DND-41 (cell line): ENCODE data around the gene APMAP.

ENCODE experiments used
- ATAC-seq: fragments of 200-7000 bp; cut with Tn5 transposase; 3 replicates; pipeline ENCODE4 v1.9.1; 2021; ENCODE audit warnings: low read depth; ENCODE audit not compliant: insufficient read depth
- DNase-seq: peaks from one replicate; pipeline ENCODE4 v3.0.0-alpha.2; 2020
- H2AFZ ChIP-seq: 2 replicates; pipeline ENCODE4 v1.6.0; 2012; ENCODE audit warnings: low read depth, low read length
- H3K27ac ChIP-seq: 2 replicates; pipeline ENCODE4 v1.5.1; 2012; ENCODE audit warnings: low read length, inconsistent platforms
- H3K27me3 ChIP-seq: fragments of 200-600 bp; sonication (generic); 2 replicates; pipeline ENCODE4 v1.6.0; 2012; ENCODE audit warnings: low read length, mild to moderate bottlenecking, inconsistent platforms; ENCODE audit not compliant: insufficient read depth, poor library complexity
- H3K36me3 ChIP-seq: 2 replicates; pipeline ENCODE4 v1.5.1; 2012; ENCODE audit warnings: low read length, inconsistent platforms; ENCODE audit not compliant: insufficient read depth
- H3K4me1 ChIP-seq: 2 replicates; pipeline ENCODE4 v1.5.1; 2012; ENCODE audit warnings: mild to moderate bottlenecking, low read length; ENCODE audit not compliant: insufficient read depth
- H3K4me2 ChIP-seq: 2 replicates; pipeline ENCODE4 v1.6.0; 2012; ENCODE audit warnings: mild to moderate bottlenecking, moderate library complexity, low read length, inconsistent platforms; ENCODE audit not compliant: insufficient read depth
- H3K4me3 ChIP-seq, 2 experiments: fragments of 200-600 bp in 1 of 2; shearing (Covaris generic) in 1 of 2; 2 replicates each; pipeline ENCODE4 v1.5.1; 2012 to 2016; ENCODE audit warnings: inconsistent platforms in 2 of 2, low read length in 2 of 2, mild to moderate bottlenecking in 2 of 2, low read depth in 1 of 2, moderate library complexity in 1 of 2
- H3K79me2 ChIP-seq: 2 replicates; pipeline ENCODE4 v1.6.0; 2012; ENCODE audit warnings: low read length, inconsistent platforms; ENCODE audit not compliant: insufficient read depth
- H3K9ac ChIP-seq: 2 replicates; pipeline ENCODE4 v1.6.0; 2012; ENCODE audit warnings: low read depth, mild to moderate bottlenecking, inconsistent platforms, low read length, moderate library complexity
- H3K9me3 ChIP-seq: 2 replicates; pipeline ENCODE4 v1.5.1; 2012; ENCODE audit warnings: low read length, moderate library complexity, mild to moderate bottlenecking, inconsistent platforms; ENCODE audit not compliant: insufficient read depth, severe bottlenecking
- H4K20me1 ChIP-seq: 2 replicates; pipeline ENCODE4 v1.6.0; 2012; ENCODE audit warnings: low read length; ENCODE audit not compliant: insufficient read depth
- EZH2 ChIP-seq: IDR thresholded peaks from 3 replicates; pipeline ENCODE4 v1.6.1; 2012; ENCODE audit warnings: borderline replicate concordance, low read depth, mild to moderate bottlenecking, moderate library complexity, low read length, inconsistent platforms; ENCODE audit not compliant: severe bottlenecking
- TF ChIP-seq, protein P1 (sequence below): IDR thresholded peaks from 2 replicates; pipeline ENCODE4 v1.5.1; 2012; ENCODE audit warnings: borderline replicate concordance, low read length, moderate library complexity, mild to moderate bottlenecking; ENCODE audit not compliant: poor library complexity, severe bottlenecking; ENCODE audit errors: extremely low read depth

APMAP gene

DNA sequence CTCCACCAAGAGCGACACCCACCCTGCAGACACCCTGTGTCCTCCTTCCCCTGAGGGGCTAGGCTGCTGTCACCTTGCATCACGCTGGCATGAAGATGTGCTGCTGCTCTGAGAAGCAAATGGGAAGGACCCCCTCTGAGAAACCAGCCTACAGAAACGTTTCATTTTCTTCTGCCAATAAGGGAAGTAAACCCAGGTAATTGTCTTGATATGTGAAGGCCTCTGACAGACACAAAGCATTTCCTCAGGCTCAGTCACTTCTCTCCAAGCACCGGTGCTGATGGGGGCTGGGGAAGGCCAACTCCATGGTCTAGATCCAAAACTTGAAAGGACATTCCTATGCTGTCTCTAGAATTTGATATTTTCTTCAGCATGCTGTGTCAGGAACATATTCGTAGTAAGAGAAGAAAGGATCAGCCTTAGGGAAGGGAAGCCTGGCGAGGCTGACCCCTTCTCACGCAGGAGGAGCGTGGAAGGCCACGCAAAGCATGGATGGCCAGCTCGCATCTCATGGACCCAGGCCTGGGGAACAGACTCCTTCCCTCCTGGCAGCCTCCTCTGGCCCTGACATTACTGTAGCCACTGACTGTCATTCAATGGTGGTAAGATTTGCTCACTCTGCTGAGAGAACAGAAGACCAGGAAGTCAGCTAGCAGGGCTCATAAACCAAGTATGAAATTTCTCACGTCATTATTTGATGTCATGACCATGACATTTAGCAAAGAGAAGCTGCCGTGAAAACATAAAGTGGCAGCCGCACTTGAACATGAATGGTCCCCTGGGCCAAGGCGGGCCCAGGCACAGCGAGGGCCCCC lies 44.9 kb upstream of the APMAP start:
- Histone ChIP-seq H3K79me2 (peaks cover 65% of the 10 kb centered on the region), H3K36me3 (peaks cover 28% of the 10 kb centered on the region), H3K4me3 (no peak overlapping the region), H2AFZ (no peak overlapping the region), H3K4me2 (no peak overlapping the region; the same call in 1 of the 2 replicates), H3K27ac (peak overlapping the region; percentile 59), H3K4me1 (peaks cover 41% of the 10 kb centered on the region), H3K27me3 (no peaks in the 10 kb centered on the region), H3K9me3 (no peaks in the 10 kb centered on the region), H4K20me1 (peaks cover 31% of the 10 kb centered on the region), H3K9ac (0 out of 2 replicates have a peak overlapping the region, but pooled peaks have one; percentile 12)
- DNase-seq (no peak), ATAC-seq (no peak)
- TF ChIP-seq, protein P1, sequence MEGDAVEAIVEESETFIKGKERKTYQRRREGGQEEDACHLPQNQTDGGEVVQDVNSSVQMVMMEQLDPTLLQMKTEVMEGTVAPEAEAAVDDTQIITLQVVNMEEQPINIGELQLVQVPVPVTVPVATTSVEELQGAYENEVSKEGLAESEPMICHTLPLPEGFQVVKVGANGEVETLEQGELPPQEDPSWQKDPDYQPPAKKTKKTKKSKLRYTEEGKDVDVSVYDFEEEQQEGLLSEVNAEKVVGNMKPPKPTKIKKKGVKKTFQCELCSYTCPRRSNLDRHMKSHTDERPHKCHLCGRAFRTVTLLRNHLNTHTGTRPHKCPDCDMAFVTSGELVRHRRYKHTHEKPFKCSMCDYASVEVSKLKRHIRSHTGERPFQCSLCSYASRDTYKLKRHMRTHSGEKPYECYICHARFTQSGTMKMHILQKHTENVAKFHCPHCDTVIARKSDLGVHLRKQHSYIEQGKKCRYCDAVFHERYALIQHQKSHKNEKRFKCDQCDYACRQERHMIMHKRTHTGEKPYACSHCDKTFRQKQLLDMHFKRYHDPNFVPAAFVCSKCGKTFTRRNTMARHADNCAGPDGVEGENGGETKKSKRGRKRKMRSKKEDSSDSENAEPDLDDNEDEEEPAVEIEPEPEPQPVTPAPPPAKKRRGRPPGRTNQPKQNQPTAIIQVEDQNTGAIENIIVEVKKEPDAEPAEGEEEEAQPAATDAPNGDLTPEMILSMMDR, result no peak
- no peak for TF ChIP-seq EZH2

DNA sequence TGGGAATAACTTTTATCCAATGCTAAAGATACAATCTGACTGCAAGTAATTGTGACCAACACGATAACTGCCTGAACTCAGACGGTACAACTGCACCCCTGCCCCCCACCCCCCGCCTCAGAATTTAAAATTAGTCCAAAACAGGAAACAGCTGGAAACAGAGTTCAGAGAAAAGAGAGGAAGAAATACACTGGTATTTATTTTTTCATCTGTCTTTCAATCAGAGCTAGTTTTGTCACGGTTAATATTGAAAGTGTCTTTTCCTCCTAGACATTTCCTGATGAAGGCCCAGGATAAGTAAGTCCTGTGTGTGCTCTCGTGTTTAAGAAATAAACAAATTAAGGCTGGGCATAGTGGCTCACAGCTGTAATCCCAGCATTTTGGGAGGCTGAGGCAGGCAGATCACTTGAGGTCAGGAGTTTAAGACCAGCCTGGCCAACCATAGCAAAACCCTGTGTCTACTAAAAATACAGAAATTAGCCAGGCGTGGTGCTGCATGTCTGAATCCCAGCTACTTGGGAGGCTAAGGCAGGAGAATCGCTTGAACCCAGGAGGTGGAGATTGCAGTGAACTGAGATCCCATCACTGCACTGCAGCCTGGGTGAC lies 43.9 kb upstream of the APMAP start:
- H4K20me1 ChIP-seq, result peaks cover 35% of the 10 kb centered on the region
- ATAC-seq (peak; percentile 59), DNase-seq (peak; percentile 24)
- H2AFZ ChIP-seq, result no peak overlapping the region
- no peaks in the 10 kb centered on the region for H3K9me3 ChIP-seq
- H3K27ac ChIP-seq, result peak overlapping the region; percentile 62
- no peaks in the 10 kb centered on the region for H3K27me3 ChIP-seq
- H3K4me2 ChIP-seq, result peak overlapping the region; percentile 11; the same call in 1 of the 2 replicates
- TF ChIP-seq, protein P1, result no peak
- no peak for TF ChIP-seq EZH2
- H3K79me2 ChIP-seq, result peaks cover 65% of the 10 kb centered on the region
- H3K9ac ChIP-seq, result 0 out of 2 replicates have a peak overlapping the region, but pooled peaks have one; percentile 12
- peaks cover 23% of the 10 kb centered on the region for H3K36me3 ChIP-seq
- H3K4me1 ChIP-seq, result peaks cover 33% of the 10 kb centered on the region
- no peak overlapping the region for H3K4me3 ChIP-seq

DNA sequence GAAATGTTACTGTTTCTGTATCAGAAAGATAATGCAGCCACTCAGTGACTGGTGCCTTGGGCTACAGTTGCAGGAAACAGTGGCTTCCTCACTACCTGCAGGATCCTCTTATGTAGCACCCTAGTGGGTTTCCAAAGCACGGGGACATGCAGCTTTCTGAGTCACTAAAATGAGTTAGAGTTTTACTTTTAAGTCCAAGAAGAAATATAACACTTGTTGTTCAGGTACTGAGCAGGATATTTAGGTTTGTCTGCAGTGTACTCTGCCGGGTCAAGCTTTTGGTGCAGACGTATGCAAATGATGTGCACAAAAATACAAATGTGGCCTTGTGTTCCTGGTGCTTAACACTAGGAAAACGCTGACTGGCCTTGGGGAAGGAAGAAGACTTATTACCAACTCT lies 43.4 kb upstream of the APMAP start:
- no peak overlapping the region for H3K9ac ChIP-seq
- H3K79me2 ChIP-seq, result peaks cover 65% of the 10 kb centered on the region
- DNase-seq (peak; percentile 39), ATAC-seq (peak; percentile 69)
- no peak overlapping the region for H3K4me2 ChIP-seq
- no peak overlapping the region for H2AFZ ChIP-seq
- H3K27ac ChIP-seq, result peak overlapping the region; percentile 62
- H3K9me3 ChIP-seq, result no peaks in the 10 kb centered on the region
- peaks cover 35% of the 10 kb centered on the region for H4K20me1 ChIP-seq
- no peak overlapping the region for H3K4me3 ChIP-seq
- H3K36me3 ChIP-seq, result peaks cover 25% of the 10 kb centered on the region
- peaks cover 33% of the 10 kb centered on the region for H3K4me1 ChIP-seq
- TF ChIP-seq, protein P1, result no peak
- TF ChIP-seq EZH2, result no peak
- H3K27me3 ChIP-seq, result no peaks in the 10 kb centered on the region
